CMK (cell line): ENCODE results near the gene KLK6.

ENCODE experiments used
- DNase-seq: peaks from one replicate; pipeline ENCODE4 v3.0.0-alpha.2; 2010; ENCODE audit warnings: low read depth

KLK6 gene

DNA sequence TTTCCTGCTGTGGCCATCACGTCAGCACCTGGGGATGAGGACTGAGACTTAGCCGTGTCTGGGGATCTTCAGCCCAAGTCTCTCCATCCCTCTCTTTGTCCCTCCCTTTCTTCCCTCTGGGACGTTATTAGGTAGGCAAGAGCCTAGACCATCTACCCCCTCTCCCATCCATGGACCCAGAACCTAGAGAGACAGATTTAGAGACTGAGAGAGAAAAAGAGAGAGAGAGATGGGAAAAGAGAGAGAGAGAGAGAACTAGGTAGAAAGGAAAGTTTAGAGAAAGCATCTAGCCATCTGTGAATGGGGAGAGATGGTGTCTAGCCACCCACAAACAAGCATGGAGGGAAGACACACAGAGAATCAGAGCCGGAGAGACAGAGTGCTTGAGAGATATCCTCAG, 58.7 kb downstream of the KLK6 start:
- no peak for DNase-seq

GRCh38 chr19:50909240-50910070, 59.9 kb downstream of the KLK6 start:
- no peak for DNase-seq
